Testis (tissue), 2 donors: Measurements from ENCODE around the gene CLDN11.

ENCODE experiments used
- POLR2A ChIP-seq: fragments of 450-650 bp; IDR thresholded peaks from one replicate; pipeline ENCODE4 v1.6.1; 2017; ENCODE audit warnings: antibody characterized with exemption, mild to moderate bottlenecking, moderate library complexity
- TF ChIP-seq, protein P1 (sequence below), 3 experiments: fragments of 450-650 bp in 2 of 3; fragments of 200-600 bp in 1 of 3; sonication (generic) in 1 of 3; IDR thresholded peaks; one replicate each; pipeline ENCODE4 v1.5.1; 2016 to 2019; ENCODE audit warnings: antibody characterized with exemption in 3 of 3, mild to moderate bottlenecking in 2 of 3, moderate library complexity in 1 of 3

DNA sequence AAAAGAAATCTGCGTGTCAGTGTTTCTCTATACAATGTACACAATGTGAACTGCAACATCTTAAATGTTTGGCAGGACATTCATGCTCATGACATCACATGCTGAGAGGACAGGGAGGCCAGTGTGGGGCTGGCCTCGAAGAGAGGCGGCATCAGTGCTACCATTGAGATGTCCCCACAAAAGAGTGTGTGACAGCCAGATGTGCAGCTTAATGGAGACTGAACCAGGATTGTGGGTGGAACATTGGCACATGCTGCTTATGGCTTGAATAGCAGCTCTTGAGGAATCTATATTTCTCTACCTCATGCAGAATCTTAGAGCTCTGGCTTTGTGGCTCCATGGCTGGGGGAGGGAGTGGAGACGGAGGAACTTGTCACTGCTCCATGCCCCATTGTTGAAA is 18.5 kb downstream of the CLDN11 start:
- no peak for TF ChIP-seq POLR2A
- TF ChIP-seq, protein P1, sequence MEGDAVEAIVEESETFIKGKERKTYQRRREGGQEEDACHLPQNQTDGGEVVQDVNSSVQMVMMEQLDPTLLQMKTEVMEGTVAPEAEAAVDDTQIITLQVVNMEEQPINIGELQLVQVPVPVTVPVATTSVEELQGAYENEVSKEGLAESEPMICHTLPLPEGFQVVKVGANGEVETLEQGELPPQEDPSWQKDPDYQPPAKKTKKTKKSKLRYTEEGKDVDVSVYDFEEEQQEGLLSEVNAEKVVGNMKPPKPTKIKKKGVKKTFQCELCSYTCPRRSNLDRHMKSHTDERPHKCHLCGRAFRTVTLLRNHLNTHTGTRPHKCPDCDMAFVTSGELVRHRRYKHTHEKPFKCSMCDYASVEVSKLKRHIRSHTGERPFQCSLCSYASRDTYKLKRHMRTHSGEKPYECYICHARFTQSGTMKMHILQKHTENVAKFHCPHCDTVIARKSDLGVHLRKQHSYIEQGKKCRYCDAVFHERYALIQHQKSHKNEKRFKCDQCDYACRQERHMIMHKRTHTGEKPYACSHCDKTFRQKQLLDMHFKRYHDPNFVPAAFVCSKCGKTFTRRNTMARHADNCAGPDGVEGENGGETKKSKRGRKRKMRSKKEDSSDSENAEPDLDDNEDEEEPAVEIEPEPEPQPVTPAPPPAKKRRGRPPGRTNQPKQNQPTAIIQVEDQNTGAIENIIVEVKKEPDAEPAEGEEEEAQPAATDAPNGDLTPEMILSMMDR (IDR thresholded peaks at IDR 0.05), result no peak
